DMS114 treated with DMSO at 0.1 percent for 48 hours (cell line): ENCODE measurements around the gene CNTNAP1.

Experiments
- DNase-seq: peaks from one replicate; lab custom pipeline; 2025; ENCODE audit not compliant: unreplicated experiment; lab: John Stamatoyannopoulos, UW

CNTNAP1 gene

GRCh38 chr17:42670789-42671657 is 11.3 kb upstream of the CNTNAP1 start:
- no peak for DNase-seq

- DNase-seq: no peak
These were observed 10.3 kb upstream of the CNTNAP1 start for GRCh38 chr17:42672038-42672437.

GRCh38 chr17:42673266-42673884 is 9.0 kb upstream of the CNTNAP1 start:
- no peak for DNase-seq

- DNase-seq: no peak
These were observed 8.2 kb upstream of the CNTNAP1 start for GRCh38 chr17:42673885-42674754.

GRCh38 chr17:42674755-42675347 is 7.5 kb upstream of the CNTNAP1 start:
- DNase-seq: no peak

- DNase-seq: no peak
These were observed 6.9 kb upstream of the CNTNAP1 start for GRCh38 chr17:42675348-42675964.

GRCh38 chr17:42675965-42676423 is 6.3 kb upstream of the CNTNAP1 start:
- no peak for DNase-seq

- DNase-seq: no peak
These were observed 5.8 kb upstream of the CNTNAP1 start, which contains the start of gene PLEKHH3 for GRCh38 chr17:42676424-42677011. Gene PLEKHH3 (minus strand): TSS chr17:42676994. CDS start chr17:42676563, 431 bp downstream.

- peak; percentile 97 for DNase-seq
These were observed 5.1 kb upstream of the CNTNAP1 start for GRCh38 chr17:42677012-42677857.

GRCh38 chr17:42677921-42678781 is 4.2 kb upstream of the CNTNAP1 start:
- DNase-seq: peak; percentile 80

- no peak for DNase-seq
These were observed 3.3 kb upstream of the CNTNAP1 start for GRCh38 chr17:42678951-42679491.

- no peak for DNase-seq
These were observed 2.6 kb upstream of the CNTNAP1 start for GRCh38 chr17:42679492-42680330.

- no peak for DNase-seq
These were observed 2.0 kb upstream of the CNTNAP1 start for GRCh38 chr17:42680331-42680808.

GRCh38 chr17:42682722-42683403 is 532 bp downstream of the CNTNAP1 start:
- DNase-seq: no peak

GRCh38 chr17:42683407-42684034 is 1.2 kb downstream of the CNTNAP1 start:
- DNase-seq: no peak
